GM21528 (cell line): ENCODE measurements around the gene TRMT44.

ENCODE experiments used
- ATAC-seq: cut with Tn5 transposase; IDR thresholded peaks from one replicate; pipeline ENCODE4 v1.9.1; 2021; ENCODE audit warnings: mild to moderate bottlenecking, moderate library complexity; ENCODE audit not compliant: unreplicated experiment, low FRiP score

Gene TRMT44

GRCh38 chr4:8434251-8435073 lies 6.1 kb upstream of the TRMT44 start:
- no peak for ATAC-seq

GRCh38 chr4:8435656-8436121 lies 4.9 kb upstream of the TRMT44 start:
- peak; percentile 65 for ATAC-seq

- ATAC-seq = no peak
Observed at GRCh38 chr4:8437281-8437680, 3.3 kb upstream of the TRMT44 start.

- no peak for ATAC-seq
Observed at GRCh38 chr4:8438743-8439142, 1.8 kb upstream of the TRMT44 start.

- ATAC-seq = no peak
Observed at GRCh38 chr4:8439168-8439567, 1.4 kb upstream of the TRMT44 start.

GRCh38 chr4:8439914-8440491 lies 574 bp upstream of the TRMT44 start:
- no peak for ATAC-seq

GRCh38 chr4:8441499-8442091 lies 1.0 kb downstream of the TRMT44 start:
- ATAC-seq = no peak

- ATAC-seq = no peak
Observed at GRCh38 chr4:8442596-8443358, 2.2 kb downstream of the TRMT44 start.

- no peak for ATAC-seq
Observed at GRCh38 chr4:8443801-8444200, 3.2 kb downstream of the TRMT44 start.

GRCh38 chr4:8446122-8446521 lies 5.5 kb downstream of the TRMT44 start:
- no peak for ATAC-seq

GRCh38 chr4:8451440-8452182 lies 11.0 kb downstream of the TRMT44 start:
- no peak for ATAC-seq

GRCh38 chr4:8453957-8454356 lies 13.4 kb downstream of the TRMT44 start:
- ATAC-seq = no peak

- ATAC-seq = no peak
Observed at GRCh38 chr4:8457646-8458252, 17.2 kb downstream of the TRMT44 start.

- no peak for ATAC-seq
Observed at GRCh38 chr4:8459867-8460445, 19.4 kb downstream of the TRMT44 start.

- no peak for ATAC-seq
Observed at GRCh38 chr4:8461086-8461485, 20.5 kb downstream of the TRMT44 start.

- ATAC-seq = no peak
Observed at GRCh38 chr4:8461616-8462015, 21.0 kb downstream of the TRMT44 start.

- ATAC-seq = no peak
Observed at GRCh38 chr4:8463811-8464210, 23.2 kb downstream of the TRMT44 start.

GRCh38 chr4:8464381-8464780 lies 23.8 kb downstream of the TRMT44 start:
- no peak for ATAC-seq
